GM20431 (cell line): ENCODE data around the gene CDH8.
"Not testable (repeated sequence)": the region's sequence is repeated elsewhere in the genome, so short reads cannot be mapped to it uniquely, and the experiment has no call there.

Experiments
- in situ Hi-C: fragments of 300-500 bp; cut with MseI, MboI; formaldehyde crosslinking; loops from one replicate; pipeline ENCODE4 v1.15.0; 2020; ENCODE audit warnings: low sequenced_read_pairs; ENCODE audit not compliant: unreplicated experiment

The CDH8 gene

GRCh38 chr16:61945511-61945910, 90.7 kb downstream of the CDH8 start:
- in situ Hi-C loops, result no loop called here

- in situ Hi-C loops, result no loop called here
Measured at GRCh38 chr16:61944004-61944403, 92.2 kb downstream of the CDH8 start.

- in situ Hi-C loops, result no loop called here
Measured at GRCh38 chr16:61940611-61941010, 95.6 kb downstream of the CDH8 start.

GRCh38 chr16:61937646-61938045, 98.6 kb downstream of the CDH8 start:
- in situ Hi-C loops, result no loop called here

GRCh38 chr16:61936522-61936921, 99.7 kb downstream of the CDH8 start:
- in situ Hi-C loops, result no loop called here

- in situ Hi-C loops, result no loop called here
Measured at GRCh38 chr16:61934601-61935000, 101.6 kb downstream of the CDH8 start.

GRCh38 chr16:61929776-61930175, 106.5 kb downstream of the CDH8 start:
- in situ Hi-C loops, result no loop called here

GRCh38 chr16:61926766-61927165, 109.5 kb downstream of the CDH8 start:
- in situ Hi-C loops, result no loop called here

- in situ Hi-C loops, result no loop called here
Measured at GRCh38 chr16:61923629-61924028, 112.6 kb downstream of the CDH8 start.

GRCh38 chr16:61921373-61921772, 114.9 kb downstream of the CDH8 start:
- in situ Hi-C loops, result no loop called here

GRCh38 chr16:61917865-61918826, 118.1 kb downstream of the CDH8 start:
- in situ Hi-C loops, result not testable (repeated sequence)

GRCh38 chr16:61915569-61915968, 120.7 kb downstream of the CDH8 start:
- in situ Hi-C loops, result no loop called here

GRCh38 chr16:61909074-61909473, 127.2 kb downstream of the CDH8 start:
- in situ Hi-C loops, result no loop called here

- in situ Hi-C loops, result no loop called here
Measured at GRCh38 chr16:61908426-61908825, 127.8 kb downstream of the CDH8 start.

- in situ Hi-C loops, result no loop called here
Measured at GRCh38 chr16:61901689-61902088, 134.5 kb downstream of the CDH8 start.

GRCh38 chr16:61900482-61900881, 135.8 kb downstream of the CDH8 start:
- in situ Hi-C loops, result no loop called here

- in situ Hi-C loops, result no loop called here
Measured at GRCh38 chr16:61897657-61898056, 138.6 kb downstream of the CDH8 start.

- in situ Hi-C loops, result no loop called here
Measured at GRCh38 chr16:61892531-61892930, 143.7 kb downstream of the CDH8 start.

GRCh38 chr16:61891460-61891859, 144.8 kb downstream of the CDH8 start:
- in situ Hi-C loops, result no loop called here

GRCh38 chr16:61890386-61890785, 145.9 kb downstream of the CDH8 start:
- in situ Hi-C loops, result no loop called here

GRCh38 chr16:61887903-61888302, 148.3 kb downstream of the CDH8 start:
- in situ Hi-C loops, result no loop called here

GRCh38 chr16:61885343-61885742, 150.9 kb downstream of the CDH8 start:
- in situ Hi-C loops, result no loop called here
